NCI-H748 treated with DMSO at 0.1 percent for 48 hours (cell line): ENCODE results near the gene RFLNA.

Source experiments
- DNase-seq: peaks from one replicate; lab custom pipeline; 2025; lab: John Stamatoyannopoulos, UW

RFLNA gene, protein sequence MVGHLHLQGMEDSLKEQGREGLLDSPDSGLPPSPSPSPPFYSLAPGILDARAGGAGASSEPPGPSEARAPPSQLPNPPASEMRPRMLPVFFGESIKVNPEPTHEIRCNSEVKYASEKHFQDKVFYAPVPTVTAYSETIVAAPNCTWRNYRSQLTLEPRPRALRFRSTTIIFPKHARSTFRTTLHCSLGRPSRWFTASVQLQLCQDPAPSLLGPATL

DNA sequence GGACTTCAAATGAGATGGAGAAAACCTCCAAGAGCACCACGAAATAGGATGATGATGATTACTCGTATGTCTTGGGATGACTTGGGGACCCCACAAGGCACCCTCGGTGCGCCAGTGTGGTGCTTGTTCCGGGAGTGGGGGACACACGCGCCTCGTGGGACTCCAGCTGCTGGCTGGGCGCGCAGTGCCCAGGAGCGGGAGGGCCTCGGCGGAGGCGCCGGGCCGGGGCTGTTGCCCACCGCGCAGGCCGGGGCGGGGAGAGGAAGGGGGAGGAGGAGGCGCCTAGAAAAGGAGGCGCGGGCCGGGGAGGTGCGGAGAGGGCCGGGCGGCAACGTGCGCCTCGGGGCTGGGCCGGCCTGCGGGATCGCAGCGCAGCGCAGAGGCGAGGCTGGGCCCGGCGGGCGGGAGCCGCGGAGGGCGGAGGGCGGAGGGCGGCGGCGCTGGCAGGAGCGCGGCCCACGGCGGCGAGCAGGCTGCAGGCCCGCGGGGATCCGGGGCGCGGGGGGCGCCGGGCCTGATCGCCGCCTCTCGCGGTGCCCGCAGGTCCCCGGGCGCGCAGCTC, at the start of gene RFLNA:
Gene RFLNA (plus strand): TSS at position 314 of the 562 bp plus-strand sequence. CDS start 337 bp downstream, outside the sequence.
- no peak for DNase-seq

DNA sequence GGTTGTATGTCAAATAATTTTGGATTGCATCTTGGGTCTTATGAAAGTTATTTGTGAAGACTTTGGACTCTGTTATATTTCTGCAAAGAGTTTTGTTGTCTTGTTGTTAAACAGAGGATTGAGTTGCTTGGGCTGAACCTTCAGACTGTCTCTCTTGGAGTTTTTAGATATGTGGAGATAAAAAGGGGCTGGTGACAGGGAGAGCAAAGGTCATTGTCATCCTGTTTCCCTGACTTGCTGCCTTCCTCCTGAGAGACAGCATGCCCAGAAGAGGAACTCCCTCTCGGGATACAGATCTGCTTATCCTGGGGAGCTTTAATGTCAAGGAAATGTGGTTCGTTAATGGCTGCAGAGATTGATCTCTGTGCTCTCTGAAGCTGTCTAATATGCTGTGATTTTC, 47.6 kb upstream of the RFLNA start:
- DNase-seq: no peak

DNA sequence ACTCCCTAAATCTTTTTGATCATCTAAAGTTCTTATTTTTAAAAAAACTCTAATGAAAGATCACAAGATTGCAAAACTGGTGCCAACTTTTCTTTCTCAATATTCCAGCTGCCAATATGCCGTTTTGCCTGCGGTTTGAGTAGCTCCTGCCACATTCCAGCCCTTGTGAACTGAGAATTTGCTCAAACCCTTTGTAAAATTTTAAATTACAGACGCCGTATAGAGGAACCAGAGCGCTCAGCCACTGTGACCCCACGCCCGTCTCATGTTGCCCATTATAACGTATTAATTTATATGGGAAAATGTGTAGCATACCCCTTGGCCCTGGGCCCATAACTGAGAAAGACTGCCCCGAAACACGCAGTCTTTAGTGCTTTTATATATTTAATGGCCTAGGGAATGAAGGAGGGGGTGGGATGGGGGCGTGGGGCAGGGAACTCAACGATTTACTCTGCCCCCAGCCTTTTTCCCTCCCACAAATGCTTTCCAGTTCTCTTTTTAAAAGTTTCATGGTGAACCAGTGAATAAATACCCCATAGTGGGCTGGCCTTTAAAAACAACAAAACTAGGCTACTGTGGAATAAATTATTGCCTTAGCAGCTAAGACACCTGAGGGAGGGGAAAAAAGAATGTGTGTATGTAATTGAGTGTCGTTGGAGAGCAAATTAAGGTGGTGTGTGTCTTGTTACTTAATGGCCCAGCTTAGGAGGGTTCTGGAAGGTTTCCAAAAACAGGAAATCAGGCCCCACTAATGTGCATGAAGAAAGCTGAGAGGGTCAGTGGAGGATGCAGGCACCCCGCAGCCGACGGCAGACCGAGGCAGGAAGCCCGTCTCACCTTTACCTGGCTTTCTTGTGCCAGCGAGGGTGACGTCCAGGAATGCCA, 45.7 kb upstream of the RFLNA start:
- DNase-seq: peak; percentile 97

DNA sequence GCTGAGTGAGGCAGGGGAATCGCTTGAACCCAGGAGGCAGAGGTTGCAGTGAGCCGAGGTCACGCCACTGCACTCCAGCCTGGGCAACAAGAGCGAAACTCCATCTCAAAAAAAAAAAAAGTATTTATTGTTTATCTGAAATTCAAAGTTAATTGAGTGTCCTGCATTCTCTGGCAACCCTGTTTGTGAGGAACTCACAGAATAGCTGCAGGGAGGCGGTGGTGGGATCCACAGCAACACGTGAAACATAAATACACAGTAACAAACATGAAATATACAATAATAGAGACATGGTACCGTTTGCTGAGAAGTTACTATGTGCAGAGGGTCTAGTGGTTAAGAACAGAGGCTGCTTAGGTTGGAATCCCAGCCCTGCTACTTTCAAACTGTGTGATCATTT, 43.7 kb upstream of the RFLNA start:
- no peak for DNase-seq

DNA sequence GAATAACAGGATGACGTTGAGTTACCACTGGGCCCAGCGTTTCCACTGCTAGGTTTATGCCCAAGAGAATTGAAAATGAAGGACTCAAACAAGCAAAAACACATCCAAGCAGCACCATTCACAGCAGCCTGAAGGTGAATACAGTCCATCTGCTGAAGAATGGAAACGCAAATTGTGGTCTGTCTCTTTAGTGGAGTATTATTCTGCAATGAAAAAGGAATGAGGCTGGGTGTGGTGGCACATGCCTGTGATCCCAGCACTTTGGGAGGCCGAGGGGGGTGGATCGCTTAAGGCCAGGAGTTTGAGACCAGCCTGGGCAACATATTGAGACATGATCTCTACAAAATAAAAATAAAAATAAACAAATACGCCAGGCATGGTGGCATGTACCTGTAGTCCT, 41.9 kb upstream of the RFLNA start:
- no peak for DNase-seq

DNA sequence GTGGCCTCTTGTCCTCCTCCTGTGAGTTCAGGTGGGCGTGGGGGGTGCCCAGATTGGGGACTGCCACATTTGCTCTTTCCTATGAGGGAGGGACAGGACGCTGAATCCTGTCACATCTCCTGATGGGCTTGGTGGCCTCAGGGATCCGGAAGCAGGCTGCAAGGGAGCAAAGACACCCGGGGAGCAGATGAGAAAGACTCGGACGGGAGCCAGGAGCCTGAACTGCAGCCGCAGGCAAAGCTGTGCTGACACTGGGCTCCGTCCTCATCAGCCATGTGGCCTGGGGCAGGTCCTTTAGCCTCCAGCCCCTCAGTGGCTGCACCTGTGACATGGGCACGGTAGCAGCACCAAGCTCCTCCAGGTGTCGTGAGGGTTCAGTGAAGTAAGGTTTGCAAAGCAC, 40.8 kb upstream of the RFLNA start:
- no peak for DNase-seq

DNA sequence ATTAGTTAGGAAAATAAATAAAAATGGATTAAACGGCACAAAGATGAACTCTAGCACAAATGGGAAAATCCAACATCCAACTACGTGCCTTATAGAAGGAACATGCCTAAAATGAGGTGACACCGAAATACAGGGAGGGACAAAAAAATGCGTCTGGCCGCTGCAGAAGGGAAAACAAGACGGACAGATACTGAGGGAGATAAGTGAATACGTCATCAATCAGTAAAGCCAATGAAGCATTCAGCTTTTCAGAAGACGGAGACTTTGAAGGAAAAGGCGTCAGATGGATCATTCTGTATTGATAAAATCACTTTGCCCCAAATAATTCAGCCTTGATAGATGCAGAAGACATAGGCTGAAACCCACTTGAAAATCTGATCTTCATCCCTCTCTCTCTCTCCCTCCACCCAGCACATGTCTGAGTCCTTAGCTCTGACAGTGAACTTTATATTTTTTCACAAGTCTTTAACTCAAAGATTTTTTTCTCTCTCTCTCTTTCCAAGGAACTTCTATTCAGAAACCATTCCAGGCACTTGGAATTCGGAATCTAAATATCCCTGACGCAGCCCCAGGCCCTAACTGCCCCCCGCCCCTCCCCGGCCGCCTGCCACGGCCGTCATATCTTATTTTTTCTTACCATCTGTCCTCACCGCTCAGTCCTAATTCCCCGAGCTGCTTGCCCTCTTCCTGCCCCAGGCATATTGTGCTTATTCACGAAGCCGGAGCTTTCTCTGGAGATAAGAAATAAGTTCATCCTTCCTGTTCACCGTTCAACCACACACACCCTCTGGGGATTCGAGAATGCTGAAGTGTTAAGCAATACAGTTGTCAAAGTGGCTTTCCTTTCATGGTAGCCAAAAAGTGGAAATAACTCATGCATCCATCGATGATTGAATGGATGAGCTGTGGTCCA, 35.5 kb upstream of the RFLNA start:
- DNase-seq: no peak

DNA sequence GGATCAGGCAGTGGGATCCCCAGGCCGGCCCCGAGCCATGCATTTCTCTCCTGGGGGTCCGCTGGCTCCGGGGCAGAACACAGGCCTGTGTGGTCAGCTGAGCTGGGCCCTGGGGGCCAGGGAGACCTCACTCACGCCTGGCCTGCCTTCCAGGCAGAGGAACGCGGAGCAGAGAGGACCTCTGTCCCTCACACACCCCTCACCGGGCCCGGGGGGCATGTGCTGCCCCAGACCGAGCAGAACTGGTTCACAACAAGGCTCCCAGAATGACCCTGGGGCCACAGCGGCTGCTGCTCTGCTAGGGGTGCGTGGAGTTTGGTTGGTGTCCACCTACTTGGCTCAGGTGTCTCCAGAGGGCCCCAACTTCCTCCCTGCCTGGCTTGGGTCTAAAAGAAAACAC, 33.0 kb upstream of the RFLNA start:
- no peak for DNase-seq

DNA sequence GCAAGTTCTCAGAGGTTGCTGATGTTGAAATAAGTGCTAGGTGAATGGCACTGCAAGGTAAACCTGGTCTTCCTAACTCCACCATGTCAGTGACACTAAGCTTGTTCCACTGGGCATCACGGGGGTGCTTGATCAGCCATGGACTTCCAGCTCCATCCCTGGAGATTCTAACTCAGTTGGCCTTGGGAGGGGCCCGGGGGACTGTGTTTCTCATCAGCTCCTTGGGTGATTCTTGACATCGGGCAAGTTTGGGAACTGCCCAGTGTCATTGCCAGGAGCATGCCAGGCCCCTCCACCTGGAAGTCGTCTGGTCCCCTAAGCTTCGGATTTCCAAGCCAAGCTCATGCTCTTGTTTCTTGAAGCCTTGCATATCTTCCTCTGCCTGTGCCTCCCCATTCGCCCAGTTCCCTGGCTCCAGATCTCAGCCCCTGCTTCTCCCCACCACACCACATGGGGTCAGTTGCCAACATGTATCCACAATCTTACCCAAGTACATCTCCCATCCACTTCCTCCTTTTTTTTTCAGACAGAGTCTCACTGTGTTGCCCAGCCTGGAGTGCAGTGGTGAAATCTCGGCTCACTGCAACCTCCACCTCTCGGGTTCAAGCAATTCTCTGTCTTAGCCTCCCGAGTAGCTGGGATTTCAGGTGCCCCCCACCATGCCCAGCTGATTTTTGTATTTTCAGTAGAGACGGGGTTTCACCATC, 30.7 kb upstream of the RFLNA start:
- no peak for DNase-seq

DNA sequence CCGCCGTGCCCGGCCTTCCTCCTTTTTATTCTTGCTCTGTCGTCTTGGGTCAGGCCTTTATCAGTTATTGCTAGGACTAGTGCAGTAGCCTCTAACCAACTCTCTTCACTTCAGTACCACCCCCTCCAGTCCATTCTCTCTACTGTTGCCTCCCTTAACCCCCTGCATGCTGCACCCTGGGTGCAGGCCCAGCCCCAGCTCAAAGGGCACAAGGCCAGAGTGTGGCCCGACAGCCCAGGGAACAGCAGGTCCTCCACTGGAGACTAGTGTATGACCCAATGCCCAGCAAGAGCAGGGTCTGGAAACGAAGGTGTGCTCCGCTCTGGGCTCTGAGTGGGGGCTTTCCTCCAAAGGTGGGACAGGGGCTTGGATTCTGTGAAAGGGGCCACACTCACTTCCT, 30.0 kb upstream of the RFLNA start:
- DNase-seq: no peak

DNA sequence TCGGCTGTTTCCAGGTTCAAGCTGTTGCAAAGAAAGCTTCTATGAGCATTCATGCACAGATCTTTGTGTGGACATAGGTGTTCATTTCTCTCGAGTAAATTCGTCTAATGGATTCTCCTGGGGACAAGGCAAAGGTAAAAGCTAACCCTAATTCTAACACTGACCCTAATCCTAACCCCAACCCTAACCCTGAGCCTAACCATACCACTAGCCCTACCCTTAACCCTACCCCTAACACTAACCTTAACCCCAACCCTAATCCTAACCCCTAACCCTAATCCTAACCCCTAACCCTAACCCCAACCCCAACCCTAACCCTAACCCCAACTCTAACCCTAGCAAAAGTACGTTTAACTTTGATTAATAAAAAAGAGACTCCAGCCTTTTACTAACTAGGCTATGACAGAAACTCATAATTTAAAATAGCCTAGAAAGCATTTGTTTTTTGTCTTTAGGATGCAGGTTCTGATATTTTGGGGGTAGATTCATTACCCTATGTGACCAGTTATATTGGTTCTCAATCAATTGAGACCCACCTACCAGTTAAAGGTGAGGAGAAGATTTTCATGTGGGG, 27.6 kb upstream of the RFLNA start:
- no peak for DNase-seq

DNA sequence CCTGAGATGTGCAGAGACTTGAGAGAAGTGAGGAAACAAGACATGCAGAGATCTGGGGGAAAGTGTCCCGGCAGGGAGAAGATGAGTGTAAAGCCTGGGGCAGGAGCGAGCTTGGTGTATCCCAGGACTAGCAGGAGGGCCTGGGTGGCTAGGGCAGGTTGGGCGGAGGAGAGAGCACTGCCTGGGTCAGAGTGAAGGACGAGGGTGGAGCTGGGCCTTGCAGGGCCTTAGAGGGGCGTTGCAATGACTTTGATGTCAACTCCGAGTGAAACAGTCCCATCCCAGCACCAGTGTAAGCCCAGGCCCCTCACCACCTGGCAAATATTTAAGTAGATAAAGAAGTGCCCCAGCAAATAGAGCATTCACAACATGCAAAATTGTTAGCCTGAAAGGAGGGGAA, 24.2 kb upstream of the RFLNA start:
- DNase-seq: no peak

DNA sequence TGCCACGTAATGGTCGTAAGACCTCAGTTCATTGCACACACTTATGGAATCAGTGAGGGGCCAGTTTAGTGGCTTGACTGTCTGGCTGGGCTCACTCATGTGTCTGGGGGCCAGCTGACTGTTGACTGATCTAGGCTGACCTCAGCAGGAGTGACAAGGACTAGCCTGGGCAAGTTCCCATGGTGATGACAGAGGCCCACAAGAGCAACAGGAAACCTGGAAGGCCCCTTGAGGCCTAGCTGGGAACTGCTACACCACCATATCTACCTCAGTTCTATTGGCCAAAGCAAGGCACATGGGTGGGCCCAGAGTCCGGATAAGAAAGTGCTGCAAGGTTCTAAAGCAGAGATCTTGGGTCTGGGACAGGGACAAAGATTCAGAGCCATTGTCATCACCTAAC, 21.3 kb upstream of the RFLNA start:
- DNase-seq: no peak

DNA sequence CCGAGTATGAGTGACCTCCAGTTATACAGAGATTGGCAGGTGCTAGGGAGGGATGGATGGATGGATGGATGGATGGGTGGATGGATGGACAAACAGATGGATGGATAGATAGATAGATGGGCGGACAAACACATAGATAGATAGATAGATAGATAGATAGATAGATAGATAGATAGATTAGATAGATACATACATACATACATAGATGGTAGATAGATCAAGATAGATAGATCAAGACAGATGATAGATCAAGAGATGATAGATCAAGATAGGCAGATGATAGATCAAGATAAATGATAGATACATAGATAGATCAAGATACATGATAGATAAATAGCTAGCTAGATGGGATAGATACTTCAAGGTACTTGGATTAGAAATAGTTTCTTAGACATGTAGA, 18.6 kb upstream of the RFLNA start:
- no peak for DNase-seq

DNA sequence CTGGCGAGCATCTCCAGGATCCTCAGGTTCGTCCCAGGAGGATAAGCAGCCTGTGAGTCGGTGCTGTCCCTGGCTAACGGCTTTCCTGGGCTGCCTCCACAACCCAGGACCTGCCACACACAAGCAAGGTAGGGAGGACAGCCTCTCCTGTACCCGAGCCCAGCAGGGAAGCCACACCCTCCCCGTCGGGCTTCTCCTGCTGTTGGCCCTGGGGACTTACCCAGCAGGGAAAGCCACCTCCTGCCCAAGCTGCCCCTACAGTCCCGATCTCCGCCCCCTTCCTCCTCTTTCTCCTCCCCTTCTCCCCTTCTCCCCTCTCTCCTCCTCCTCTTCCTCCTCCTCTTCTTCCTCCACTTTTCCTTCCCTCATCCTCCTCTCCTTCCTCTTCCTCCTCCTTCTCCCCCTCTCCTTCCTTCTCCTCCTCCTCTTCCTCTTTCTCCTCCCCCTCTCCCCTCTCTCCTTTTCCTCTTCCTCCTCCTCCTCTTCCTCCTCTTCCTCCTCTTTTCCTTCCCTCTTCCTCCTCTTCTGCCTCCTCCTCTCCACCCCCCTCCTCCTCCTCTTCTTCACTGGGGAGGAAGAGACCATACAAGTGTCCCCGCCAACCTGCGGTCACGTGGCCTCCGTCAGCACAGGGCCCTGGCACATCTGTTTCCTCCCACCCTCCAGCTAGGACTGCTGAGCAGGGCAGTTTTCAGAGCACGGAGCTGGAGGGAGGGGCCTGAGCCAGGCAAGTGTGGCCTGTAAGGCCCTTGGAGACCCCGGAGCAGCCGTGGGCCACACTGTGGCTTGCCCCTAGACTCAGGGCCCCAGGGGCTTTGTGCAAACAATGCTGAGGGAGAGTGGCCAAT, 17.3 kb upstream of the RFLNA start:
- no peak for DNase-seq

DNA sequence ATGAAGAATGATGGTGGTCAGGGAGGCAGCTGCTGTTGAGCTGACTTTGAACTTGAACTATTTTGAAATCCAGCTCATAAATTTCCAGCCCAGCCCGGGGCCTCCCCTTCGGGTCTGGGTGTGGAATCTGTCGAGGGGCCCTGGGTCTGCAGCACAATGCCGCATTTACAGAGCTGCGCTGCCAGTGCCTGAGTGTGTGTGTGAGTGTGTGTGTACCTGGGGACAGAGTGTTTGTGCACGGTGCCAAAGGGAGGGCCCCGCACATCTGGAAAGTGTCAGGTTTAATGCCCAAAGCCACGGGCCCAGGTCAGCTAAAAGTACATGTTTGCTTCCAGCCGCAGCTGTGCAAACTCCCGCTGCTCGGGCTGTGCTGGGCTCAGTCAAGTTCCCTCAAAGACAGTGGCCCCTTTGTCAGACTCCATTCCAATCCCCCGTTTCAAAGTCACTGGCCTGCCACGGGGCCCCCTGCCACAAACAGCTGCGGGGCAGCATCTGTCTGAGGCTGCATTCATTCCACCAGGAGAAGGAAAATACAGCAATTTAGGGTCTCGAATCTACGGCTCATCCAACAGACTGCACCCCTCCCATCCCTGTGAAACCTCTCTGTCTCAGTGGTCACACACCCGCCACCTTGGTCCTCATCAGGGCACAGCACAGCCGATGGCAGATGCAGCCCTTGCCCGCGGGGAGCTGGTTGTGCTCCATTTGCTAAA, 16.3 kb upstream of the RFLNA start:
- DNase-seq: no peak

DNA sequence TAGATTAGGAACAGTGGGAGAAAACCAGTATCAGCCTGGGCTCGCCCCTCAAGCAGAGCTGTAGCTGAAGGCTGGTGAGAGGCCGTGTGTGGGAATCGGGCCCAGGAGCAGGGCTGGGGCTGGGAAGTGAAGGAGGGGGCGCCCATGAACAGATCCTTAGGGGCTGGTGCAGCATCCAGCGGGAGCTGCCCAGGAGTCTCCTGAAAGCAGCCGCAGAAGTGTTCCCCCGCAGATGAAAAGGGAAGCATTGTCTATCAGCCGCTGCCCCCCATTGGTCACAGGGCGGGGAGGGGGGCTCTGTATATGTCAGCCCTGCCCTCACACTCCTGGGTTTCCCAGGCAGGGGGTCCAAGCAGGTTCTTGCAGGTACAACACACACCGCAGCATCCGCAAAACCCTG, 15.6 kb upstream of the RFLNA start:
- DNase-seq: no peak

DNA sequence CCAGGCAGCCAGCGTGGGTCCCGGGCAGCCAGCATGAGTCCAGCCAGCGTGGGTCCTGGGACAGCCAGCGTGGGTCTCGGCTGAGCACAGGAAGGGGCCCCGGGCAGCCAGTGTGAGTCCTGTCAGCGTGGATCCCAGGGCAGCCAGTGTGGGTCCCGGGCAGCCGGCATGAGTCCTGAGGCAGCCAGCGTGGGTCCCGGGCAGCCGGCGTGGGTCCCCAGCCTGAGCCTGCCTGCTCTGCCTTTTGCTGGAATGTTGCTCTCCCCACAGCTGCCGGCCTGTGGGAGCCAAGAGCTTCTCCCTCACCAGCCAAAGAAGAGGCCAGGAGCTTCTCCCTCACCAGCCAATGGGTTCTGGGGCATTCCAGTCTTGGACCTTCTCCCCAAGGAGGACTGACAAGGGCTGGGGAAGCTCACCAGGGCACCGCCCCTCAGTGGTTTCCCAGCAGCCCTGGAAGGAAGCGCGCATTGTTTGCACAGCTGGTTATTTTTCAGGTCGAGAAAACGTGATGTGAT, 15.0 kb upstream of the RFLNA start:
- no peak for DNase-seq

DNA sequence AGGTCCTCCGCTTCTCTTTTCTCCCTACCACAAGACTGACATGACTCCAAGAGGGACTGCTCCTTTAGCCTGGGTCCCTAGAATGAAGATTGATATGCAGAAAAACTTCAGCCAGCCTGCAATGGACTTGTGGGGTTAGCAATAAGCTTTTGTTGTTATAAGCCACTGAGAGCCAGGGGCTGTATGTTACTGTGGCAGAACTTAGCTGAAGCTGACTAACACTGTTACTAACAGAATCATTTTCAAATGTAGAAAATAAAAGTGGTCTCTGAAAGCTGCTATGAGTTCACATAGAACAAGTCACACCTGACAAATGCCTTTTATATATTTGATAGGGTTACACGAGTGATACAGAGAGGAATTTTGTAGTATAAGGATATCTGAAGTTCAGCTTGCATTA, 13.6 kb upstream of the RFLNA start:
- DNase-seq: no peak
